Brain microvascular endothelial cell (primary cell): ENCODE results near the gene CUTA.

Source experiments
- DNase-seq: peaks from one replicate; pipeline ENCODE4 v3.0.0-alpha.2; 2020
- H3K27ac ChIP-seq: fragments of 250-450 bp; sonication (Bioruptor Pico); 2 replicates; pipeline ENCODE4 v1.5.1; 2020; ENCODE audit warnings: mild to moderate bottlenecking, moderate library complexity
- H3K27me3 ChIP-seq: fragments of 250-450 bp; sonication (Bioruptor Pico); replicated peaks from 2 replicates; pipeline ENCODE4 v1.5.1; 2020; ENCODE audit warnings: mild to moderate bottlenecking
- H3K36me3 ChIP-seq: fragments of 250-450 bp; sonication (Bioruptor Pico); replicated peaks from 2 replicates; pipeline ENCODE4 v1.5.1; 2020; ENCODE audit warnings: mild to moderate bottlenecking
- H3K4me3 ChIP-seq: 2 replicates; pipeline ENCODE4 v1.5.1; 2011; ENCODE audit warnings: low read depth, mild to moderate bottlenecking, control low read depth, low read length, moderate library complexity
- in situ Hi-C: cut with HindIII; loops from 2 replicates; pipeline ENCODE4 v1.10.0; 2017; ENCODE audit warnings: low sequenced_read_pairs, low pct_ligation_motif_present
- TF ChIP-seq, protein P1 (sequence below): IDR thresholded peaks from 2 replicates; pipeline ENCODE4 v1.5.1; 2011; ENCODE audit warnings: low read depth, mild to moderate bottlenecking, moderate library complexity, low read length, control low read depth, inconsistent platforms; ENCODE audit errors: missing control alignments

CUTA gene

DNA sequence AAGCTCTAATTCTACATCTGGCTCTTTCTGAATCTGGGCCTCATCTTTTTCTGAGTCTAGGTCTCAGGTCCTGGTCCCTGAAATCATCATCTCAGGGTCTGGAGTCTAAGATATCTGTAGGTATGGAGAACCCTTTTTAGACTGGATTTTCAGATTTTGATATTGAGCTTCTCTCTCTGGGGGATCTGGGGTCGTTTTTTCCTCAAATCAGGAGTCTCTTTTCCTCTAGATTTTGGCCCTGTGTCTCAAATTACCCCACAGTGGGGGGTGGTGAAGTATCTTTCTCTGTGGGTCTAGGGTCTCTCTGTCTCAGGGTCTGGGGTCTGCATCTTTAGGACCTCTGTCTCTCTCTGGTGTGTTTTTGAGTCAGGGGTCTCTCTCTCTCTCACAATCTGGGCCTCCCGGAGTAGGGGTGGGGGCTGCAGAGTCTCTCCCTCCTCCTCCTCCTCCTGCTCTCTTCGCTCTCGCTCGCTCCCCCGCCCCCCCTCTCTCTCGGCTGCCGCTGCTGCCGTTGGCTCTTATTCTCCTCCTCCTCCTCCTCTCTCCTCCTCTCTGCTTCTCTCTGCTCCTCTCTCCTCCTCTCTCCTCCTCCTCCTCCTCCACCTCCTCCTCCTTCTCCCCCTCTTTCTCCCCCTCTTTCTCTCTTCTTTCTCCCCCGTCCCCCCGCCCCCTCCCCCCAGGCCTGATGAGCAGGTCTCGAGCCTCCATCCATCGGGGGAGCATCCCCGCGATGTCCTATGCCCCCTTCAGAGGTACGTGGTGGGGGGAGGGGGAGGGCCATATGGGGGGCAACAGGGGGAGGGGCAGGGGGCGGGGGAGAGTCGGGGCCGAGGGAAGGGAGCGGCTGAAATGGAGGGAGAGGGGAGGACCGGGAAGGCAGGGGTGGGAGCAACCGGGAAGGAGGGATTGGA, 1.9 kb upstream of the CUTA start, which contains the start of gene SYNGAP1:
Gene SYNGAP1, plus strand, starts transcription at position 486 of the 911 bp plus-strand sequence. Its CDS starts 200 bp downstream, at position 686.
- H3K4me3 ChIP-seq = peak within 1 kb of the TSS; percentile 41
- TF ChIP-seq, protein P1, sequence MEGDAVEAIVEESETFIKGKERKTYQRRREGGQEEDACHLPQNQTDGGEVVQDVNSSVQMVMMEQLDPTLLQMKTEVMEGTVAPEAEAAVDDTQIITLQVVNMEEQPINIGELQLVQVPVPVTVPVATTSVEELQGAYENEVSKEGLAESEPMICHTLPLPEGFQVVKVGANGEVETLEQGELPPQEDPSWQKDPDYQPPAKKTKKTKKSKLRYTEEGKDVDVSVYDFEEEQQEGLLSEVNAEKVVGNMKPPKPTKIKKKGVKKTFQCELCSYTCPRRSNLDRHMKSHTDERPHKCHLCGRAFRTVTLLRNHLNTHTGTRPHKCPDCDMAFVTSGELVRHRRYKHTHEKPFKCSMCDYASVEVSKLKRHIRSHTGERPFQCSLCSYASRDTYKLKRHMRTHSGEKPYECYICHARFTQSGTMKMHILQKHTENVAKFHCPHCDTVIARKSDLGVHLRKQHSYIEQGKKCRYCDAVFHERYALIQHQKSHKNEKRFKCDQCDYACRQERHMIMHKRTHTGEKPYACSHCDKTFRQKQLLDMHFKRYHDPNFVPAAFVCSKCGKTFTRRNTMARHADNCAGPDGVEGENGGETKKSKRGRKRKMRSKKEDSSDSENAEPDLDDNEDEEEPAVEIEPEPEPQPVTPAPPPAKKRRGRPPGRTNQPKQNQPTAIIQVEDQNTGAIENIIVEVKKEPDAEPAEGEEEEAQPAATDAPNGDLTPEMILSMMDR = no peak

DNA sequence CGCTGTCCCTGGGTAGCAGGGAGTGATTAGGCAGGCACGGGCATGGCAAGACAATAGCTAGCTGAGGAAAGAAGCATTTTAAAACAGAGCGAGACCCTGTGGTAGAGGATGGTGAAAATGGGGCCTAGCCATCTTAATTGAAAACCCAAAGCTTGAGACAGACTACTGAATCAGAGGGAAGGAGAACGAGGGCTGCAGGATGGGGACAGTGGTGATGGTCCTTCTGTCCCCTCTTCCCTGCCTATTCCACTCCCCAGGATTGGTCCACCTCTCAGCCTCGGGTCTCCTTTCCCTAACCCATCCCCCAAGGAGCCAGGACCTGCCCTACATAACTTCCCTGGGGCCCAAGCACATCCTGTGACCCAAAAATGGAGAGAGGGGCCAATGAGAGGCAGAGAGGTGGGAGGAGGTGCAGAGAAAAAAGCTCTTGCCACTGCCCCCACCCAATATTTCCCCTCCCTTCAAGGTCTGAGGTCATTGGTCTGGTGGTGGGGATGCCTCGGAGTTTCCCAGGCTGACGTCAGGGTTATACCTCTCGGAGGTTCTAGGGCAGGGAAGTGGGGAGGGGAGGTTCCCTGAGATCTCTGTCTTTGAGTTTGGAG, 884 bp upstream of the CUTA start:
- TF ChIP-seq, protein P1 = no peak
- H3K36me3 ChIP-seq = peaks cover 19% of the 10 kb centered on the region
- H3K4me3 ChIP-seq = peak overlapping the region; percentile 41
- peak; percentile 47 for DNase-seq
- H3K27me3 ChIP-seq = no peaks in the 10 kb centered on the region
- peak overlapping the region; percentile 80 for H3K27ac ChIP-seq
- in situ Hi-C loops = no loop called here

More for the DNA sequence above, 1.9 kb upstream of the CUTA start, which contains the start of gene SYNGAP1:
- peaks cover 11% of the 10 kb centered on the region for H3K36me3 ChIP-seq
- H3K27me3 ChIP-seq = no peaks in the 10 kb centered on the region
- in situ Hi-C loops = no loop called here
- peak; percentile 35 for DNase-seq
- peak within 1 kb of the TSS; percentile 80 for H3K27ac ChIP-seq

DNA sequence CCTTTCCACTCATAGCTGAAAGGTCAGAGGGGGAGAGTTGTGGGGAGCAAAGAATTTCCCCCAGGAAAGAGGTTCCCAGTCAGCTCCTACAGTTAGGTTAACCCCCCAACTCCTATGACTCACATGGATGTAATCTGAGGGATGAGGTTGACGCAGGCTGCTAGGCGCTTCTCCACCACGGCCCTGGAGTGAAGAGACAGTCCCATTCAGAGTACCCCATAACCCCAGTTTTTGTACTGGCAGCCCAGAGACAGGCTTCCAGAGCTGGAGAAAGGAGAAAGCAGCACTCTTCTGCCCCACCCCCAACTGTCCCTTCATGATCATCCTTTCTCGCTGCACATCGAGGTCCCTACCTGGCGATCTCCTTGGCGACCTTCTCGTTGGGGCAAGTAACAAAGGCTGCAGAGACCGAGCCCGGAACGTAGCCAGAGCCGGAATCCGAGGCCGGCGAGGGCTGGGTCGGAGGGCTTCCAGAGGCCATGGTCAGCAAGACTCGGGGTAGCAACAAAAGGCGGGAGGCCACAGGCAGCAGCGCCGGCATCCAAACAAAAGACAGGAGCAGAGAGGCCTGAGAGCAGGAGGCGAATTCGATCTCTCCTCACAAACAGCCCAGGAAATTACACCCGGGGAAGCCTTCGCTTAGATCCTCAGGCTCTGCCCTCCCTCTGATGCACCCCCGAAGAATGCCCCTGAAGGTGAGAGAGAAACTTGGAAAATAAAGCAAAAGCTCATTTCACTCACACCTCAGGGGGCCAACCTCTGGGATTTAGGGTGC, 592 bp downstream of the CUTA start:
- peak overlapping the region; percentile 86 for H3K4me3 ChIP-seq
- no peaks in the 10 kb centered on the region for H3K27me3 ChIP-seq
- H3K27ac ChIP-seq = peak overlapping the region; percentile 95
- H3K36me3 ChIP-seq = peaks cover 34% of the 10 kb centered on the region
- in situ Hi-C loops = no loop called here
- DNase-seq = peak; percentile 88
- TF ChIP-seq, protein P1 = no peak

DNA sequence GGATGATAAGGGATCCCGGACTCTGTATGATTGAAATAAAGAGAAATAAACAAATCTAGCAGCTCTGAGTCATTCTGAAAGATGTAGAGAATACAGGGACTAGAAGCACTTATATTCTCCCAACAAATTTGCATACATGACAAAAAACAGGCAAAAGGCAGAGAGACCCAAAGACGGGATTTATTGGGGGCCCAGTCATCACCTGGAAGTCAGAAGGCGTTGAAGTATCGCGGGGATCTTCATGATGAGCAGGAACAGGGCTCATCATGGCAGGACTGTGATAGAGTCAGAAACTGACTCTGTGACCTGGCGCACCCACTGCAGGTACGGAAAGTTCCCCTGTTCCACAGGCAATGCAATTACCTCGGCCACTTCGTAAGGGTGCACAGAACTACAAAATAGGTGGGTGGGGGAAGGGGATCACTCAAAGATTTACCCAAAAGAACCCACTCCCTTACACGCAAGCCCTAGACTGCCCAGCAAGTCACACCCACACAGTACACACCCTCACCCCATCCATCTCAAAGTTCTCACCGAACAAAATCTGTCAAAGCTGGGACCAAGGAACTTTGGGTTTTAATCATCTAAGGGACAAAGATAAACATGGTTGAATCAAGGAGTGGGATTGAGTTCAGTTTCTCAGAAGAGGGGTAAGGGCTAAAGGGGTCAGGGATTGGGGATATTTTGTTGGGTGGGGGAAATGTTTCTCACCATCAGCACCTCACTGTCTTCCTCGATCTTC, 1.4 kb downstream of the CUTA start:
- H3K4me3 ChIP-seq = peak overlapping the region; percentile 86
- in situ Hi-C loops = no loop called here
- no peaks in the 10 kb centered on the region for H3K27me3 ChIP-seq
- DNase-seq = no peak
- peaks cover 34% of the 10 kb centered on the region for H3K36me3 ChIP-seq
- H3K27ac ChIP-seq = peak overlapping the region; percentile 95
- TF ChIP-seq, protein P1 = no peak

DNA sequence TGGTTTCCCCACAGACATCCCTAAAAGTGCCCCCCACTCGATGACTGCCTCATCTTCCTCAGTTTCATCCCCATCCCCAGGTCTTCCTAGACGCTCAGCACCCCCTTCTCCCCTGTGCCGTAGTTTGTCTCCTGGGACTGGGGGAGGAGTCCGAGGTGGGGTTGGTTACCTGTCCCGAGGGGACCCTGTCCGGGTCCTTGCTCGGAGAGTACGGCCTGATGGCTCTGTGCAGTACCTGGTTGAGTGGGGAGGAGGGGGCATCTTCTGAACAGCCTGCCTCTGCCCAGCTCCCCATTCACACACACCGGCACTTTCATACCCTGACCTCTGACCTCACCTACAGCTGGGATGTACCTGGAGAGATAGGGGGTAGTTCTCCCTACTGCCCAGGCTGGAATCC, 2.1 kb downstream of the CUTA start:
- in situ Hi-C loops = no loop called here
- H3K27me3 ChIP-seq = no peaks in the 10 kb centered on the region

More for the DNA sequence above, 2.1 kb downstream of the CUTA start:
- TF ChIP-seq, protein P1 = no peak
- H3K36me3 ChIP-seq = peaks cover 34% of the 10 kb centered on the region
- peak overlapping the region; percentile 86 for H3K4me3 ChIP-seq
- peak overlapping the region; percentile 95 for H3K27ac ChIP-seq
- DNase-seq = no peak
